ENCODE data around the gene CXCR5. TPM values are rescaled to one million over a fixed set of nuclear protein-coding genes. Genes with fewer than 3 reads are reported as not detected.

CXCR5 gene
- total and polyA plus RNA-seq, 10 of the 15 experiments (the other 5 are each of a cell fraction or from before 2014, with no cell fraction given), result 0.03 to 0.63 (median 0.25) TPM

DNA sequence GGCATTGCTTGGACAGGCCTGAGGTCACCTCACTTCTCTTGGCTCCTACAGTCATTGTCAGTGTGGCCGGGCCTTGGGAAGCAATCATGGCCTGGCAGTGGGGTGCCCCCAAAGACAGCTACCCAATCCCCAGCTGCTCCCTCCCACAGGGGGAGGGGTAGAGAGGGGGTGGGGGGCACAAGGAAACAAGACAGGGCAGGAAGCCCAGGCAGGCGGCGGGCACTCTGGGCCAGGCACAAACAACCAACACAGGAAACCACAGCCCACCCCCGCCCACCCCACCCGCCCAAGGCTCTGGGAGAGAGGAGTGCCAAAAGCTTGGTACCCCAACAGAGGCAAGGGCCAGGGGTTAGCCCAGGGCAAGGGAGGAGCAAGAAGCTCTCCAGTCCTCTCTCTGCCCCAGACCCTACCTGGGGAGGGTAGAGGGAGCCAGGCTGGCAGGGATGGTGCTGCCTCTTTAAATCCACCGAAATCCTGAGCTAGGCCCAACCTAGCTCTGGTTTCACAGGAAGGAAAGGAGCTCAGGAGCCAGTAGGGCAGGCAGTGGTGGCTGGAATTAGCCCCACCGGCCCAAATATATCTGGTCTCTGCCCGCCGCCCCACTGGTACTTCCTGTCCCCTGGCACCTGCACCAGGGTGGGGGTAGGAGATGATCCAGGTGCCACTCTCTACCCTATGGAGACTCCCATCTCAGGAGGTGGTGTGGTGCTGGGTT, 29.9 kb downstream of the CXCR5 start:
- in situ Hi-C loops (cut with MboI), result no loop called here
- no peaks in the 10 kb centered on the region for H3K9me3 ChIP-seq (replicated peaks; ENCODE audit: control insufficient read depth, insufficient read depth, low read length)
- H3K4me1 ChIP-seq (ENCODE audit: control insufficient read depth, insufficient read depth, low read length), result peaks cover 51% of the 10 kb centered on the region
- CTCF ChIA-PET, result interaction anchor here (0.6 to 13.2 kb wide), 12 partner anchors 9 to 224 kb away, joined by 3 to 330 read pairs (median 4); partner anchors contain the start of genes BCL9L, DDX6, DPAGT1 and UPK2
- H2AFZ ChIP-seq (ENCODE audit: control insufficient read depth, low read depth, low read length), result no peak overlapping the region
- TF ChIP-seq RUNX3 (IDR thresholded peaks at IDR 0.05; ENCODE audit: low read length) (peak; percentile 1; the same call in 1 of the 2 replicates), SP1 (IDR thresholded peaks at IDR 0.05; ENCODE audit: low read depth, low read length) (no peak), NFYA (IDR thresholded peaks at IDR 0.05; ENCODE audit: borderline replicate concordance, low read depth, low read length) (no peak)
- peak overlapping the region; percentile 69 for H3K27ac ChIP-seq (ENCODE audit: control insufficient read depth, insufficient read depth)
- no peaks in the 10 kb centered on the region for H4K20me1 ChIP-seq (ENCODE audit: control insufficient read depth, insufficient read depth)
- RAD21 ChIA-PET (ENCODE audit: unreplicated experiment), result interaction anchor here (0.6 to 9.9 kb wide), 11 partner anchors 13 to 143 kb away, joined by 3 to 169 read pairs (median 6); partner anchors contain the start of genes BCL9L and CXCR5
- peak overlapping the region; percentile 15; the same call in 1 of the 2 replicates for H3K4me3 ChIP-seq
- no peaks in the 10 kb centered on the region for H3K27me3 ChIP-seq (replicated peaks in 1 of 2; ENCODE audit: control insufficient read depth in 2 of 2, insufficient read depth in 2 of 2, low read length in 1 of 2)
- no TSS peak for BruUV-seq (replicated peaks)
- peak overlapping the region; percentile 71 for H3K4me2 ChIP-seq (ENCODE audit: control insufficient read depth, insufficient read depth)
- intact Hi-C loops (cut with micrococcal nuclease; ENCODE audit: unreplicated experiment), result no loop called here
- H3K79me2 ChIP-seq (ENCODE audit: control insufficient read depth, insufficient read depth, low read length), result peaks cover 2% of the 10 kb centered on the region; the same call in 1 of the 2 replicates
- SMC1A ChIA-PET (ENCODE audit: uncharacterized antibody, unreplicated experiment), result interaction anchor here (1.0 to 10.3 kb wide), 8 partner anchors 15 to 125 kb away, joined by 3 to 185 read pairs (median 3); partner anchors contain the start of genes BCL9L and CXCR5
- H3K9ac ChIP-seq (ENCODE audit: control insufficient read depth, insufficient read depth, low read length), result no peak overlapping the region; the same call in 1 of the 2 replicates
- FAIRE-seq (no peak), DNase-seq (ENCODE audit: low read depth, low spot score) (no peak), ATAC-seq (peak; percentile 26)
- POLR2A ChIA-PET, result interaction anchor here (0.9 to 9.3 kb wide), 8 partner anchors 11 to 138 kb away, joined by 3 to 105 read pairs (median 6); partner anchors contain the start of genes BCL9L and DDX6
- 22% methylated on average over 8 of the region's 9 CpGs for WGBS (ENCODE audit: insufficient coverage, insufficient replicate concordance, low lambda C conversion rate, missing lambda C conversion rate)
- H3K36me3 ChIP-seq (ENCODE audit: control insufficient read depth in 2 of 2, insufficient read depth in 2 of 2, low read length in 1 of 2), result no peaks in the 10 kb centered on the region
